NK-92 (cell line): ENCODE measurements around the gene ATE1.

Source experiments
- DNase-seq: peaks from one replicate; lab custom pipeline; 2025; ENCODE audit not compliant: unreplicated experiment; lab: John Stamatoyannopoulos, UW

The ATE1 gene

GRCh38 chr10:121879476-121879875, 48.4 kb downstream of the ATE1 start:
- DNase-seq = no peak

DNA sequence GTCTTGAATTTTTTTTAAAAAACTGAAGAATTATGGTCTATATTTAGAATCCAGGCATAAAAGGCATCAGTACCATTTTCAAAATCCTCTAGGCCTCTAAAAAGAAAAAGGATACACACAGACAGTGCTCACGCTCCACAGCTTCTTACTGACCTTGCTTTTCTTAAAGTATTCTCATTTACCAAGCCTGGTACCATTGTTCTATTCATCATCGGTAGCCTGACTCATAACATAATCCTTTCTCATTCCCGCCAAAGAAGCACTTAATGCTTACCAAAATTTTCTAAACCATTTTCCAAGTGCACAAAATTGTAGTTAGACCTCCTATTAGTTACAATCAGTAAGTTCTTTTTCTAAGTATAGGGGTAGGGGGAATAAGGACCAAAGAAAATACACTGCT, 54.6 kb downstream of the ATE1 start:
- DNase-seq = no peak

GRCh38 chr10:121870413-121870812, 57.4 kb downstream of the ATE1 start:
- no peak for DNase-seq

- DNase-seq = no peak
Measured at GRCh38 chr10:121865554-121865953, 62.3 kb downstream of the ATE1 start.

DNA sequence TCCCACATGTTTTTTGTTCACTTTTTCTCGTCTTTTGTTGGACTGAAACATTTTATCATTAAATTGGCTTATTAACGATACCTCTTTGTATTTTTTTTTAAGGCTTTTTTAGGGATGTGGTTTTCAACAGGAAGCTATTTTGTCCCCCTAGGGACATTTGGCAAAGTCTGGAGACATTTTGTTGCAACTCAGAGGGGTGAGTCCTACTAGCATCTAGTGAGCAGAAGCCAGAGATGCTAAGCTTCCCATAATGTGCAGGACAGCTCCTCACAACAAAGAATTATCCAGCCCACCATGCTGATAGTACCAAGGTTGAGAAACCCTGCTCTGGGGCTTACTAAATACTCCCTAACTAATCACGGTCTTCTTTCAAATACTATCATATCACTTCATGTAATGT, 63.2 kb downstream of the ATE1 start:
- no peak for DNase-seq

DNA sequence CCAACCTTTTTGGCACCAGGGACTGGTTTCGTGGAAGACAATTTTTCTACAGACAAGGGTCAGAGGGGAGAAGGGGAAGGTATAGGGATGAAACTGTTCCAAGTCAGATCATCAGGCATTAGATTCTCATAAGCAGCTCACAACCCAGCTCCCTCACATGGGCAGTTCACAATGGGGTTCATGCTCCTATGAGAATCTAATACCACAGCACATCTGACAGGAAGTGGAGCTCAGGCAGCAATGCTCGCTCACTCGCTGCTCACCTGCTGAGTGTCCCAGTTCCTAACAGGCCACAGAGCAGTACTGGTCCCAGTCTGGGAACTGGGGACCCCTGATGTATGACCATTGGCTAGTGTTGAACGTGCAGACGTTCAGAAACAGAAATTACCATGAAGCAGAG, 63.7 kb downstream of the ATE1 start:
- DNase-seq = no peak

GRCh38 chr10:121862649-121863048, 65.2 kb downstream of the ATE1 start:
- no peak for DNase-seq

GRCh38 chr10:121862042-121862441, 65.8 kb downstream of the ATE1 start:
- no peak for DNase-seq

DNA sequence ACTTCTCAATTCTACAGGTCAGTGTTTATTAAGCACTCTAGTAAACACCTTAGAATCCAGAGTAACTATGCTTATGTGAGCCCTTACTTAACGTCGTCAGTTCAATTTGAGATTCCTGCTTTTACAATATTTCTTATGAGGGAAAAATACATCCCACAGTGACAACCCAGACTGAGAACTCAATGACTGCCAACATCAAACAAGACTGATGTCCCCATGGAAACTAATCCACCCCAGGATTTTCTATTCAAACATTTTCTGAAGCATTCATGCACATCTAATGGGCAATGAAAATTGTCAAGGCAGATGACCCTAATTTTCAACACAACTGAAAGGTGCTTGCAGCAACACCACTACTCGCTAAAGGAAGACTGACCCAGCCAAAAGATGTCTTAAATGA, 67.0 kb downstream of the ATE1 start:
- DNase-seq = no peak

DNA sequence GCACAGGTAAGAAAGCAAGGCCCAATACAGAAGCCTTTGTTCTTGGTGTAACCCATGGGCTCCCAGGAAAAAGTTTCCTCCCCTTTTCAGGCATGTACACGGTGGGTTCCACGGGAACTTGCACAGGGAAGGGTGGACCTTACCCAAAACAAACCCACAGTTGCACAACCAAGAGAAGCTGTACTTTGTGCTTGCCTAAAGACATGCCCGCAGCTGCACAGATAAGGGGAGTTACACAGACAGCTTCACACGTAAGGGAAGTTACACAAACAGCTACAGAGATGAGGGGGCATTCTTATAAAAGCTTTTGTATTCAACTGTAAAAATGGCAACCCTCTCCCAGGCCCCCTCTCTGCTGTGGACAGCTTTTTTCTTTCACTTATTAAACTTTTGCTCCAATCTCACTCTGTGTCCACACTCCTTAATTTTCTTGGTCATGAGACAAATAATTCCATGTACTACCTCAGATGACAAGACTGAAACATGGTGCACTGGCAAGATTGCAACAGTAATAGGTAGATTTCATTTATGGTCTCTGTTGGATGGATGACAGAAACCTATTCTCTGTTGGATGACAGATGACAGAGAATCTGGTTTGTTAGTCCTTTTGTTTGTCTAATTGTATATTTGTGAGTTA, 72.9 kb downstream of the ATE1 start:
- no peak for DNase-seq

- DNase-seq = no peak
Measured at GRCh38 chr10:121853950-121854349, 73.9 kb downstream of the ATE1 start.

- DNase-seq = no peak
Measured at GRCh38 chr10:121851786-121852185, 76.0 kb downstream of the ATE1 start.

GRCh38 chr10:121848082-121848481, 79.7 kb downstream of the ATE1 start:
- no peak for DNase-seq

DNA sequence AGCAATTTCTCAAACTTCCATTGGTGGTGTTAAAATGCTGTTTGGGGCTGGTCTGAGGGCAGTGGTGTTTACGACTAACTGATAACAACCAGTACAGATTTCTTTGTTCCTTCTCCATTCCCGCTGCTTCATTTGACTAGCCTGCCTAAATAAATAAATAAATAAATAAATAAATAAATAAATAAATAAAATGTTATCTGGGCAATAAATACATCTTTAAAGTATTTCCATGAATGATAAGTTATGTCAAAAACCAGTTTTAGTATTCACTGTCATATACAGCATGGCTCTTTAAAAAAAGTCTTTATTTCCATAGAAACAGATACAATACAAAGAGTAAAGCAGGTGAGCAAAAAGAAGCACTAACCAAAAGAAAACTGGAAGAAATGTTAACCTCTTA, 81.3 kb downstream of the ATE1 start:
- DNase-seq = no peak

GRCh38 chr10:121845044-121845784, 82.6 kb downstream of the ATE1 start:
- no peak for DNase-seq

DNA sequence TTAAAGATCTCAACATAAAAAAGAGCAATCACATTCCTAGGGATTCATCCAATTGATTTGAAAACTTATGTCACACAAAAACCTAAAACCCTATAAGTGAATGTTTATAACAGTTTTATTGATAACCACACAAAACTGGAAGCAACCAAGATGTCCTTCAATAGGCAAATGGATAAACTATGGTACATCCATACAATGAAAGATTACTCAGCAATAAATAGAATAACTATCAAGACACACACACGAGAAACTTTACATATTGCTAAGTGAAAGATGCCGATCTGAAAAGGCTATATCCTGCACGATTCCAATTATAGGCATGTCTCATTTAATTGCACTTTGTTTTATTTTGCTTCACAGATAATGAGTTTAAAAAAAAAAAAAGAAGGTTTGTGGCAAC, 83.3 kb downstream of the ATE1 start:
- no peak for DNase-seq

- no peak for DNase-seq
Measured at GRCh38 chr10:121843379-121843778, 84.5 kb downstream of the ATE1 start.

- no peak for DNase-seq
Measured at GRCh38 chr10:121841862-121842261, 86.0 kb downstream of the ATE1 start.

GRCh38 chr10:121838931-121839330, 88.9 kb downstream of the ATE1 start:
- DNase-seq = no peak

- DNase-seq = no peak
Measured at GRCh38 chr10:121838149-121838548, 89.7 kb downstream of the ATE1 start.

- DNase-seq = no peak
Measured at GRCh38 chr10:121836171-121836570, 91.7 kb downstream of the ATE1 start.

GRCh38 chr10:121835376-121835775, 92.5 kb downstream of the ATE1 start:
- DNase-seq = no peak

GRCh38 chr10:121834757-121835156, 93.1 kb downstream of the ATE1 start:
- DNase-seq = no peak
